DMS53 (cell line): ENCODE measurements around the gene IQSEC3.
A peak's percentile ranks its signal among the peaks of the same experiment; 100 is the strongest.

Experiments
- DNase-seq: peaks from one replicate; lab custom pipeline; 2025; lab: John Stamatoyannopoulos, UW

IQSEC3 gene

GRCh38 chr12:80681-81190 is 14.2 kb downstream of the IQSEC3 start:
- no peak for DNase-seq

- DNase-seq, result no peak
Measured at GRCh38 chr12:82740-83139, 16.2 kb downstream of the IQSEC3 start.

- no peak for DNase-seq
Measured at GRCh38 chr12:84056-84455, 17.5 kb downstream of the IQSEC3 start.

DNA sequence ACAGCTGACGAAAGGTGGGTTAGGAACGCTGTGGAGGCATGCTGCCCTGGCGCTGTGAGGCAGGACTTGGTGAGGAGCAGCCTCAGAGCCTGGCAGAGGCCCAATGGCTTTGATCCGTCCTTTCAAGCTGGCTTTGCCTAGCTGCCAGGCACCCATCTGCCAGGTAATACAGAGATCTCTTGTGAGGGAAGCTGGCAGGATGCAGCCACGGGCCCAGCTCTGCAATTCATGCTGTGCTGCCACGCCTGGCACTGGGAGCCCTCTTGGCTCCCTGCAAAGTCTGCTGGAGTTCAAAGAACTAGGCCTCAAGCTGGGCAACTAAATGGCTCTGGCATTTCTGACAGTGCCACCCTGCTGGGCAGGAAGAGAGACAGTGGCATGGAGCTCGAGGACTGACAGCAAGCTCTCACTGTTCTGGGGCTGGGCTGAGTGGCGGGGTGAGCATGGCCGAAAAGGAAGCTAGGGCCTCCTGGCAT is 18.7 kb downstream of the IQSEC3 start:
- DNase-seq, result no peak

GRCh38 chr12:87315-87714 is 20.7 kb downstream of the IQSEC3 start:
- no peak for DNase-seq

GRCh38 chr12:87856-88255 is 21.3 kb downstream of the IQSEC3 start:
- DNase-seq, result no peak

DNA sequence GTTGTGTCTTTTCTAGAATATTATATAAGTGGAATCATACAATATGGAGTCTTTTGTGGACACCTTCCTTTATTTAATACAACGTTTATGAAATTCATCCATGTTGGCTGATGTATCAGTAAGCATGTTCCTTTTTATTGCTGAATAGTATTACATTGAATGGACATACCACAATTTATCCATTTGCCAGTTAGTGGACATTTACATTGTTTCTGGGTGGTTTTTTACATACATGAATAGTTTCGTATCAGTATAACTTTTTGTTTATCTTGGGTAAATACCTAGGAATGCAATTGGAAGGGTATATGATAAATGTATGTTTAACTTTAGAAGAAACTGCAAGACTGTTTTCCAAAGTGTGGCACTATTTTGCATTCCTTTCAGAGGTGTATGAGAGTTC is 23.1 kb downstream of the IQSEC3 start:
- no peak for DNase-seq

DNA sequence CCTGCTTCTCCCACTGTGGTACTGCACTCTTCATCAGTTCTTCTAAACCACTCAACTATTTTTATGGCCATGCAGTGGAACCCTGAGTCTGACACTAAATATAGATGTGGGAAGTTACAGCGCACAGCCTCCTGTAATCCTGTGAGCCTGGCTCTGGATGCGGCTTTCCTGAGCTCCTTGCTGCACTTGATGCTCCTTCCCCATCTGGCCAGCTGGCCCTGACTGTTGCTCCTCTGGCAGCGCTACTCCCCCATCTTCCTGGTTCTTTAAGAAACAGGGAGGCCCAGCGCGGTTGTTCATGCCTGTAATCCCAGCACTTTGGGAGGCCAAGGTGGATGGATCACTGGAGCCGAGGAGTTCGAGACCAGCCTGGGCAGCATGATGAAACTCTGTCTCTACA is 24.6 kb downstream of the IQSEC3 start:
- no peak for DNase-seq

- DNase-seq, result no peak
Measured at GRCh38 chr12:93266-94005, 26.9 kb downstream of the IQSEC3 start.

DNA sequence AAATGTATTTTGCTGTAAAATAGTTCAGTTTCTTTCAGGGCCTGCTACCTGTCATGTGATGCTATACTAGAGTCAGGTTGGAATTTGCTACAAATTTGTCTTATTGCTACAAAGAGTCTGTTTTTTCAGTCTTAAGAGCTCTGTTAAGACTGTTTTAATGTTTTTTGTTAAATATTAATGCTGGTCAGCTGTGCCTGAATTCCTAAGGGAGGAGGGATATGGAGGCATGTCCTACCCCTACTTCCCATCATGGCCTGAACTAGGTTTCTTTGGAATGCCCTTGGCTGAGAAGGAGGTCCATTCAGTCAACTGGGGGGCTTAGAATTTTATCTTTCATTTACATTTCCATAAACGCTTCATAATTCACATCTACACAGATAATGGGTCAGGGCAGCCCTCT is 30.0 kb downstream of the IQSEC3 start:
- DNase-seq, result no peak

- DNase-seq, result no peak
Measured at GRCh38 chr12:98924-99352, 32.4 kb downstream of the IQSEC3 start.

DNA sequence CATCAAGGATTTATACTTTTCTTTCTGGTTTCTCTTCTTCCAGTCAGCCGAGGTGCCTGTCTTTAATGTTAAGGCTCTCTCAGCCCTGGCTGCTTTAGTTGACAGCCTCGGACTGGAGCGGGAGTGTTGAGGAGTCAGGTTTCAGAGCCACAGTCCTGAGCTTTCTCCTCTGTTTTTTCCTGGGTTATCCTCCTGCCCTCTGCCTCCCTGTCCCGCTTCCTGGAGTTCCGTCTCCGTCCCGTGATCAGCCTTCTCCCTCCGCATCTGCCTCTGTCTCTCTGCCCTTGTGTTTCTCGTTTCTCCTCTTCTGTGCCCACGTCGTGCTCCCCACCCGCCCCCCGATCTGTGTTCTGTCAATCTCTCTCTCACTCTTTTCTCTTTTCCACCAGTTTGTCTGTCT is 33.0 kb downstream of the IQSEC3 start:
- DNase-seq, result no peak

- DNase-seq, result peak; percentile 60
Measured at GRCh38 chr12:101969-102878, 35.7 kb downstream of the IQSEC3 start.

GRCh38 chr12:102879-103168 is 36.3 kb downstream of the IQSEC3 start:
- DNase-seq, result no peak

DNA sequence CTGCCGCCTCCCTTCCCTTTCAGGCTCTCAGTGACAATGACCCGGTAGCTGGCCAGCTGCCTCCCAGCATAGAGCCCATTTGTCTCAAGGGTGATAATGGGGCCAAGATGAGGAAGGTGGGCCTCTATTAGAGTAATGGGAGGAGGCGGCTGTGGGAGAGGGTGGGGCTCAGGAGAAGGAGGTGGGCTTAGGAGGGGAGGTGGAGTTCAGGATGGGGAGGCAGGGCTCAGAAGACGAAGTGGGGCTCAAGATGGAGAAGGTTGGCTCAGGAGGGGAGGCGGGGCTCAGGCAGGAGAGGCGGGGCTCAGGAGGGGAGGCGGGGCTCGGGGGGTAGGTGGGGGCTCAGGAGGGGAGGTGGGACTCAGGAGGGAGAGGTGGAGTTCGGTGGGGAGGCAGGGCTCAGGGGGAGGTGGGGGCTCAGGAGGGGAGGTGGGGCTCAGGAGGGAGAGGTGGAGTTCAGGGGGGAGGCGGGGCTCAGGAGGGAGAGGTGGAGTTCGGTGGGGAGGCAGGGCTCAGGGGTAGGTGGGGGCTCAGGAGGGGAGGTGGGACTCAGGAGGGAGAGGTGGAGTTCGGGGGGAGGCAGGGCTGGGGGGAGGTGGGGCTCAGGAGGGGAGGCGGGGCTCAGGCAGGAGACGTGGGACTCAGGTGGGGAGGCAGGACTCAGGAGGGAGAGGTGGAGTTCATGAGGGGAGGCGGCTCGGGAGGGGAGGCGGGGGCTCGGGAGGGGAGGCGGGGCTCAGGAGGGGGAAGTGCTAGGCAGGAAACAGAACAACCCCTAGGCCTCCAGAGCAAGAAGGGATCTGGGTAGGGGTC is 36.8 kb downstream of the IQSEC3 start:
- DNase-seq, result peak; percentile 74

- DNase-seq, result peak; percentile 99
Measured at GRCh38 chr12:104551-105081, 38.0 kb downstream of the IQSEC3 start.

DNA sequence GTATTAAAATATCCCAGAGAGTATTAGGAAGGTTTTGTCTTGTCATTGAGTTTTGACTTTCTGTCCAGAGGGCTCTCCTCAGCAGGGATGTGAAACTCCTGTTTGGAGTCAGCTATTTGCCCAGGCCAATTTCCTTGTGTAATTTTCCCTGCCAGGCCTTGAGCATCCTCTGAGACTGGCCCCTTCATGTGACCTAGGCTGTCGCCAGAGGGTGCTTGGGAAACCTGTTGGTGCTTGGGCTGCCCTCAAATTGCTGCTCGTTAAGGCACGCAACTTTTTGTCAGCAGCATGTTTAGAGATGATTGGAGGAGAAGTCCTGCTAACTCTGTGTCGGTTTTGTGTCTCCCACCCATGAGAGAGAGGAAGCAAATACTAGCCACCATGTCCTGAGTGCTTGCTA is 39.1 kb downstream of the IQSEC3 start:
- DNase-seq, result peak; percentile 69

GRCh38 chr12:106118-106591 is 39.6 kb downstream of the IQSEC3 start:
- DNase-seq, result peak; percentile 100

GRCh38 chr12:108594-108993 is 42.0 kb downstream of the IQSEC3 start:
- peak; percentile 90 for DNase-seq

DNA sequence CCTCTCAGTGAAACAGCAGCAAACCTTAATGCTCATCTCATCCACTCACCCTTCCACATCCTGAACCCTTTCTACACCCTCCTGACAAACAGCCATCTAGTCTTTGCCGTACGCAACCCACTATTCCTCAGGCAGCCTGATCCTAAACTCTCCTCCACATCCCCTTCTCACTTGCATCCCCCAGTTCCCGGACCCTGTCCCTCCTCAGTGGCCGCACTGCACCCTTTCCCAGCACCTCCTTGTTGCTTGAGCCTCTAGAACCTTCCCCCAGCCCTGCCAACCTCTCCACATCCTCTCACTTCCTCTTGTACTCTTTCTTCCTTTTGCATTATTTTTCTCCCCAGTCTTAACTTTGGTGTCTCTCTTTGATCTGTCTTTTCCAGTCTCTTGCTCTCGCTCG is 42.9 kb downstream of the IQSEC3 start:
- no peak for DNase-seq

DNA sequence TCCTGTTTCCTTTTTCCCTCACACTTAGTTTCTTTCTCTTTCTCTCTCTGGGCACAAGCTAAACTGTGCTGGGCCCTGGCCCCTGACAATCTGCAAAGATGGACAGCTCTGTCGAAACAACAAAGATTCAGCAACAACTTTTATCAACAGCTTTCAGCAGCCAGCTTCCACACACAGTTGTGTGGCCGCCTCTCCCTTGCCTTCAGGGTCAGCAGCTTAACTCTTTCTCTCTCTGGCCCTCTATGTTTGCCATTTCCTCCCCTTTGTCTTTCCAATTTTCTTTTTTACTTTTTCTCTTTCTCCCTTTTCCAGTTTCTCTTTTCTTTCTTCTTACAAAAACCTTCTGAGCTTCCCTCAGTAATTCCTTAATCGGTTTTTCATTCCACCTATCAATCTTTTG is 43.3 kb downstream of the IQSEC3 start:
- no peak for DNase-seq
